Liver (tissue), 3 donors: ENCODE measurements around the gene CLDN16.

Experiments used
- GABPA ChIP-seq, 2 donors: IDR thresholded peaks in 1 of 2; conservative IDR thresholded peaks in 1 of 2; 2 replicates each; pipeline ENCODE4 v1.6.1; 2016; ENCODE audit warnings: antibody characterized with exemption in 2 of 2, mild to moderate bottlenecking in 1 of 2, moderate library complexity in 1 of 2
- MAX ChIP-seq: IDR thresholded peaks from 2 replicates; pipeline ENCODE4 v1.6.1; 2016; ENCODE audit warnings: antibody characterized with exemption
- RAD21 ChIP-seq, 2 donors: IDR thresholded peaks; 2 replicates each; pipeline ENCODE4 v1.6.1; 2016; ENCODE audit warnings: antibody characterized with exemption in 2 of 2, mild to moderate bottlenecking in 2 of 2
- REST ChIP-seq: IDR thresholded peaks from 2 replicates; pipeline ENCODE4 v1.6.1; 2016; ENCODE audit warnings: antibody characterized with exemption, mild to moderate bottlenecking
- YY1 ChIP-seq: IDR thresholded peaks from 2 replicates; pipeline ENCODE4 v1.6.1; 2016; ENCODE audit warnings: antibody characterized with exemption, mild to moderate bottlenecking
- TF ChIP-seq, protein P1 (sequence below): IDR thresholded peaks from 2 replicates; pipeline ENCODE4 v1.6.1; 2016; ENCODE audit warnings: antibody characterized with exemption
- TF ChIP-seq, protein P2 (sequence below): fragments of 150-350 bp; IDR thresholded peaks from 2 replicates; pipeline ENCODE4 v1.5.1; 2017; ENCODE audit warnings: improper control_type of control experiment, low read depth, low read length; ENCODE audit not compliant: missing input control
- donor health status: healthy.
- donor health status: healthy.

GRCh38 chr3:190361791-190362190 lies 26.2 kb upstream of the CLDN16 start:
- TF ChIP-seq, protein P1, sequence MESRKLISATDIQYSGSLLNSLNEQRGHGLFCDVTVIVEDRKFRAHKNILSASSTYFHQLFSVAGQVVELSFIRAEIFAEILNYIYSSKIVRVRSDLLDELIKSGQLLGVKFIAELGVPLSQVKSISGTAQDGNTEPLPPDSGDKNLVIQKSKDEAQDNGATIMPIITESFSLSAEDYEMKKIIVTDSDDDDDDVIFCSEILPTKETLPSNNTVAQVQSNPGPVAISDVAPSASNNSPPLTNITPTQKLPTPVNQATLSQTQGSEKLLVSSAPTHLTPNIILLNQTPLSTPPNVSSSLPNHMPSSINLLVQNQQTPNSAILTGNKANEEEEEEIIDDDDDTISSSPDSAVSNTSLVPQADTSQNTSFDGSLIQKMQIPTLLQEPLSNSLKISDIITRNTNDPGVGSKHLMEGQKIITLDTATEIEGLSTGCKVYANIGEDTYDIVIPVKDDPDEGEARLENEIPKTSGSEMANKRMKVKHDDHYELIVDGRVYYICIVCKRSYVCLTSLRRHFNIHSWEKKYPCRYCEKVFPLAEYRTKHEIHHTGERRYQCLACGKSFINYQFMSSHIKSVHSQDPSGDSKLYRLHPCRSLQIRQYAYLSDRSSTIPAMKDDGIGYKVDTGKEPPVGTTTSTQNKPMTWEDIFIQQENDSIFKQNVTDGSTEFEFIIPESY = no peak
- TF ChIP-seq, protein P2, sequence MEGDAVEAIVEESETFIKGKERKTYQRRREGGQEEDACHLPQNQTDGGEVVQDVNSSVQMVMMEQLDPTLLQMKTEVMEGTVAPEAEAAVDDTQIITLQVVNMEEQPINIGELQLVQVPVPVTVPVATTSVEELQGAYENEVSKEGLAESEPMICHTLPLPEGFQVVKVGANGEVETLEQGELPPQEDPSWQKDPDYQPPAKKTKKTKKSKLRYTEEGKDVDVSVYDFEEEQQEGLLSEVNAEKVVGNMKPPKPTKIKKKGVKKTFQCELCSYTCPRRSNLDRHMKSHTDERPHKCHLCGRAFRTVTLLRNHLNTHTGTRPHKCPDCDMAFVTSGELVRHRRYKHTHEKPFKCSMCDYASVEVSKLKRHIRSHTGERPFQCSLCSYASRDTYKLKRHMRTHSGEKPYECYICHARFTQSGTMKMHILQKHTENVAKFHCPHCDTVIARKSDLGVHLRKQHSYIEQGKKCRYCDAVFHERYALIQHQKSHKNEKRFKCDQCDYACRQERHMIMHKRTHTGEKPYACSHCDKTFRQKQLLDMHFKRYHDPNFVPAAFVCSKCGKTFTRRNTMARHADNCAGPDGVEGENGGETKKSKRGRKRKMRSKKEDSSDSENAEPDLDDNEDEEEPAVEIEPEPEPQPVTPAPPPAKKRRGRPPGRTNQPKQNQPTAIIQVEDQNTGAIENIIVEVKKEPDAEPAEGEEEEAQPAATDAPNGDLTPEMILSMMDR = no peak
- TF ChIP-seq MAX (no peak), YY1 (no peak), RAD21 (IDR thresholded peaks at IDR 0.05) (no peak), GABPA (IDR thresholded peaks at IDR 0.05 in 1 of 2, conservative IDR thresholded peaks at IDR 0.05 in 1 of 2) (no peak), REST (no peak)
